GM18867 (cell line): ENCODE measurements around the gene PGAP2.
"Not testable (repeated sequence)": the region's sequence is repeated elsewhere in the genome, so short reads cannot be mapped to it uniquely, and the experiment has no call there.

ENCODE experiments used
- ATAC-seq: cut with Tn5 transposase; IDR thresholded peaks from one replicate; pipeline ENCODE4 v1.9.1; 2021; ENCODE audit warnings: mild to moderate bottlenecking, moderate library complexity; ENCODE audit not compliant: unreplicated experiment

Gene PGAP2

DNA sequence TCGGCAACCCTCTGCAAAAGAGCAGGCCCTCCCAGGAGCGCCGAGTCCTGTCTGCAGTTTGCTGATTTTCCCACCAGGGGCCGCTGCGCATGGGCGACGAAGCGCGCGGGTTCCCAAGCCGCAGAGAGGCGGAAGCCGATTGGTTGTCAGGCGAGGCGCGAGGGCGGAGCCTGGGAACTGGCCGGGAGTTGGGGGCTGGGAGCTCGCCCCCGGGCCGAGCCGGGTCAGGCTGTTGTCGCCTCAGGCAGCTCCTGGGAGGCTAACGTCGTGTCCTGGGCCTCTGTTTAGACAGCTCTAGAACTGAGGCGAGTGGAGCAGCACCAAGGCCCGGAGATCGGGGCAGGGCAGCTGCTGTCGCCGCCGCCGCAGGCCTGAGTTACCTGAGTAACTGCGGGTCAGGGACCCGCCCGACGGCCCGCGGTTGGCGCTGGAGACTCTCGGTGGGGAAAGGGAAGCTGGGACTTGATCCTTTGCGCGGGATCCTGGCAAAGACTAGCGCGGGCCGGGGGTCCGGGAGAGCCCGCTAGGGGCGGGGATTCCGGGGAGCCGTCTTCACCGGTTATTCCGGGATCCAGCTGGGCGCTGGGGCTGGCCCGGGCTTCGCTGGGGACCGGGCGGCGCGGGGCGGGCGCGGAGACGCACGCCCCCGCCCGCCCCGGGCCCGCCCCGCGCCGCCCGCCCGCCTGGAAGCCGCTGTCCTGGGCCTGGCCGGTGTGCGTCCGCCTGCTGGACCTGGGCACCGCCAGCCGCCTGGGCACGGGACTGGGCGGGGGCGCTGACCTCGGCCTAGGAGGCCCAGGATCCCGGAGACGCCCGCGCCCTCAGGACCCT, 46.8 kb downstream of the PGAP2 start, which contains the start of gene STIM1:
Gene STIM1, plus strand, starts transcription at position 688 of the 831 bp plus-strand sequence. CDS start 607 bp downstream, outside the sequence.
- peak; percentile 72 for ATAC-seq

DNA sequence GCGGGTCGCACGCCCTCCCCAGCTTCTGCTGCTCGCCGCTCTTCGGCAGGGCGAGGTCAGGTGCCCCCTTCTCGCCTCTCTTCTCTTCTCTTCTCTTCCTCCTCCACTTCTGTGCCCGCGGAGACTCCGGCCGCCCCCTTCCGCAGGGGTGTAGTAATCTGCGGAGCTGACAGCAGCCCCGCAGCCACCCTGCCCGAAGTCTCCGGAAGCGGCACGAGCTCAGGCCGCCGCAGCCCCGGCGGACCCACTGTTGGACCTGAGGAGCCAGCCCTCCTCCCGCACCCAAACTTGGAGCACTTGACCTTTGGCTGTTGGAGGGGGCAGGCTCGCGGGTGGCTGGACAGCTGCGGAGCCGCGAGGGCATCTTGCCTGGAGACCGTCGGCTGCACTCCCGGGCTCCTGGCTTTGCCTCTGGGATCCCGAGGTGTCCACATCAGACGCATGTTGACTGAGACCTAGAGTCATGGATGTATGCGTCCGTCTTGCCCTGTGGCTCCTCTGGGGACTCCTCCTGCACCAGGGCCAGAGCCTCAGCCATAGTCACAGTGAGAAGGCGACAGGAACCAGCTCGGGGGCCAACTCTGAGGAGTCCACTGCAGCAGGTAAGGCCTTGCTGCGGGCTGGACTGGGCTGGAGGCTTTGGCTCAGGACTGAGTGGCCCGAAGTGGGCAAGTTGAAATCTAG, 47.6 kb downstream of the PGAP2 start:
- ATAC-seq, result peak; percentile 20

GRCh38 chr11:3856856-3857553, 48.6 kb downstream of the PGAP2 start:
- no peak for ATAC-seq

DNA sequence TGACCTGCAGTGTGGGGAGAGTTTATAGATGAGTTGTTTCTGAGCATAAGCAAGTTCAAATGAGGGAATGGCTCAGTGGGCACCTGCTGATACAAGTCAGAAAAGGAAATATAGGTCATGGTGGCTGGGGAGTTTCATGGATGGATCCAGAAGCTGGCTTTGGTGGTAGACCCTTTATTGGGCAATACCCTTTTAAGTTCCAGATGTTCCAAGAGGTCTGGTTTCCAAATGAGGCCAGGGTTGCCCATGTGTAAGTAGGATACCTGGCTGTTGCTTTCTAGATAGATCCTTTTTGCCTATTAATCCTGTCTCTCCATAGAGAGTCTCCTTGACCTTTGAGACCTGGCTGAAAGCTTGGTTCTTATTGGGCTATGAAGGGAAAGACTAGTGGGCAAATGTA, 49.3 kb downstream of the PGAP2 start:
- ATAC-seq, result no peak

- peak; percentile 29 for ATAC-seq
Observed at GRCh38 chr11:3859373-3859881, 51.1 kb downstream of the PGAP2 start.

DNA sequence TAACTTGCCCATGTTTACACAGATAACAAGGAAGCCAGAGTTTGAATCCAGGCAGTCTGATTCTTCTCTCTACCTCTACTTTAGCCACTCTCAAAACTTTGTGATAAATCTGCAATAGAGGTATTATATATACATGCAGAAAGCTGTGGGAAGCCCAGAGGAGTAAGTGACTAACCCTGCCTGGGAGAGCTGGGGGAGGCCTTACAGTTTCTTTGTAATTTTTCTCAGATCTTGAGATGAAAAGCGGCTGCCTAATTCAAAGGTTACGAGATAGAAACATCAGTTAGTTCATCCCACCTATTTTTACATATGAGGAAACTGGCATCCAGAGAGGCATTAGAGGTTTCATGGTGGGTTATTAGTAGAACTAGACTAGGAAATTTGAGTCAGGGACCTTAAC, 52.0 kb downstream of the PGAP2 start:
- ATAC-seq, result no peak

GRCh38 chr11:3860898-3861393, 52.6 kb downstream of the PGAP2 start:
- not testable (repeated sequence) for ATAC-seq

DNA sequence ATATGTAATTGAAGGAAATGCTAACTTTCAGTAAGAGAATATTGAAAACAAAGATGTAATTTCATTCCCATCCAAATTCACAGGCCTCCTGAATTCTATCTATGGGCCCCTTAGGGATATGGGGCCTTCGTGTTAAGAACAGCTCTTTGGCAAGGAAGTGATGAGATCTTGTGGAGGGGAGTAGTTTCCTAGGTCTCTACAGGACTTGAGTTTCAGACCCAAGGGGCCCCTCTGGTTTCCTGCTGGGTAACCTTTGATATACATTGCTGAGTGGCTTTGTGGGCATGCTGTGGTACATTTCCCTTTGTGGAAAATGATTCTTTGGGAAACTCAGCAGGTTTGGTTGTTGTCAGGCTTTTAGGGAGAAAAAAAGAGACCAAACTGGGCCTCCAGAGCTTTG, 53.3 kb downstream of the PGAP2 start:
- no peak for ATAC-seq

DNA sequence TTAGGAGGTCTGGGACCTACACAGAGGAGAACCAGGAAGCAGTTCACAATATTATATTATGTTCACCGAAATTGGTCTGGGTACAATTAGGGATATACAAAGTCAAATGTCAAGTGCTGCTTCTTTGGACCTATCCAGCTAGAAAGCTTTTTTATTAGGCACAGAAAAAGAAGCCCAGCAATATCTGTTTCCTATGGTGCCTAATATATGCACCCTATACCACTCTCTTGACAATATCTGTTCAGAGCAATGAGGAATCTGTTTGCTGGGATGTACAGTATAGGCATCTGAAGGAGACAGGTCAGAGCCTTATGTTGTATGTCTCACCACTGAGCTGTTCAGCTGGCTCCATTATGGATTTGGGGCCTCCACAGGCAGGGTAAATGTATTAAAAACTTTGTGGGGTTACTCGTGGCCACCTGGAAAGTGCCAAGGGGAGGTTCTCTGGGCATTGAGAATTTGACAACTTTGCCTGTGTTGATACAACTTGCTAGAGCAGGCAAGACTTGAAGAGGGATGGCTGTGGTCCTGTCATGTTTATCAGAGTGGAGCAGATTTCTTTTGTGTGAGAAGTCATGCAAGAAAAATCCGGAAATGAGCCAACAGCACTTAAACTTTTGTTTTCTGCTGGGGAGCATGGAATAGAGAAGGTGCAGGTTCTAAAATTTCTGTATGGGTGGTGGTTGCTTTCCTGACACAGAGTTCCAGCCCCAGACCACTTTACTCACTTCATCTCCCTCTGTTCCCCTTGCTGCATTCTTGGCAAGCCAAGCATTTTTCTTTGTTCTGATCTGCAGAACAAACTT, 57.2 kb downstream of the PGAP2 start:
- no peak for ATAC-seq

- ATAC-seq, result peak; percentile 42
Observed at GRCh38 chr11:3866206-3866605, 57.8 kb downstream of the PGAP2 start.

DNA sequence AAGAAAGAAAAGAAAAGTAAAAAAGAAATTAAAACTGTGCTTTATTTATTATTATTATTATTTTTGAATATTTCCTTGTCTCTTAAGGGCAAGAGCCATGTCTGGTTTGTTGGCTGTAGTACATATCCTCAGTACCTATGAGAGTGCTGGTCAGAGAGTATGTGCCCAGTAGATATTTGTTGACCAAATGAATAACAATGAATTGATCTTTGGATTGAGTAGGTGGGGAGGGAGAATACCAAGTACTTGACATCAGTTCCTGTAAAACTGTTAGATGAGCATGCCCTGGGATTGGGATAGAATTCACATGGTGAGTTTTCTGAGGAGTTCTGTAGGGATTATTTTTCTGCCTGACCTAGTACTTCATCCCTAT, 58.5 kb downstream of the PGAP2 start:
- no peak for ATAC-seq

- peak; percentile 53 for ATAC-seq
Observed at GRCh38 chr11:3867209-3868091, 59.1 kb downstream of the PGAP2 start.

- no peak for ATAC-seq
Observed at GRCh38 chr11:3873712-3874349, 65.5 kb downstream of the PGAP2 start.
